ENCODE data around the gene RARRES1.

The RARRES1 gene

GRCh38 chr3:158773845-158774830 is 41.9 kb upstream of the RARRES1 start:
- H3K14ac ChIP-seq (ENCODE audit: low read length) = no peak overlapping the region
- H4K8ac ChIP-seq (ENCODE audit: low read depth, low read length) = no peak overlapping the region
- H2BK12ac ChIP-seq (ENCODE audit: low read length) = no peak overlapping the region
- no peak overlapping the region for H2BK5ac ChIP-seq (ENCODE audit: low read depth, low read length, poor library complexity)
- no peaks in the 10 kb centered on the region for H3K36me3 ChIP-seq (ENCODE audit: control insufficient read depth in 1 of 2, insufficient read depth in 2 of 2, low read length in 2 of 2)
- H3K27ac ChIP-seq (ENCODE audit: low read depth, low read length) = no peak overlapping the region
- no peak overlapping the region for H3K9ac ChIP-seq (ENCODE audit: low read length)
- no peak overlapping the region for H3K18ac ChIP-seq (ENCODE audit: low read length)
- no peak overlapping the region for H4K91ac ChIP-seq (ENCODE audit: low read depth, low read length)
- H3K79me1 ChIP-seq (ENCODE audit: low read length) = peaks cover 3% of the 10 kb centered on the region
- H3K9me3 ChIP-seq (ENCODE audit: insufficient read depth, low read depth, low read length) = no peaks in the 10 kb centered on the region
- no peaks in the 10 kb centered on the region for H3K79me2 ChIP-seq (ENCODE audit: control insufficient read depth, insufficient read depth, low read length, poor library complexity)
- H3K4ac ChIP-seq (ENCODE audit: low read depth, low read length) = no peak overlapping the region
- WGBS (ENCODE audit: extremely low coverage, insufficient coverage, insufficient read length) = no CpG with 5 or more reads among the region's 7 CpGs
- H2AK5ac ChIP-seq (ENCODE audit: low read length) = no peak overlapping the region
- no peak overlapping the region for H2BK120ac ChIP-seq (ENCODE audit: insufficient read depth, low read length, poor library complexity)
- no peak overlapping the region for H3K23ac ChIP-seq (ENCODE audit: low read length)
- no peaks in the 10 kb centered on the region for H3K4me1 ChIP-seq (ENCODE audit: control insufficient read depth in 1 of 2, insufficient read depth in 2 of 2, low read length in 2 of 2)
- no peak overlapping the region for H4K12ac ChIP-seq (ENCODE audit: low read depth, low read length)
- no peak overlapping the region for H3K4me2 ChIP-seq (ENCODE audit: low read length)
- H3K4me3 ChIP-seq (ENCODE audit: low read depth, low read length) = no peak overlapping the region
- H3K27me3 ChIP-seq (ENCODE audit: insufficient read depth, low read length) = no peaks in the 10 kb centered on the region
- DNase-seq = no peak
- no peak overlapping the region for H2AFZ ChIP-seq (ENCODE audit: insufficient read depth, low read length, poor library complexity)

GRCh38 chr3:158773166-158773565 is 40.9 kb upstream of the RARRES1 start:
- no peak overlapping the region for H3K14ac ChIP-seq (ENCODE audit: low read length)
- H3K9me3 ChIP-seq (ENCODE audit: insufficient read depth, low read depth, low read length) = no peaks in the 10 kb centered on the region
- H4K91ac ChIP-seq (ENCODE audit: low read depth, low read length) = no peak overlapping the region
- no peak for DNase-seq
- no peak overlapping the region for H3K18ac ChIP-seq (ENCODE audit: low read length)
- no peak overlapping the region for H2BK12ac ChIP-seq (ENCODE audit: low read length)
- no peaks in the 10 kb centered on the region for H3K36me3 ChIP-seq (ENCODE audit: control insufficient read depth in 1 of 2, insufficient read depth in 2 of 2, low read length in 2 of 2)
- no peaks in the 10 kb centered on the region for H3K27me3 ChIP-seq (ENCODE audit: insufficient read depth, low read length)
- no peak overlapping the region for H2AK5ac ChIP-seq (ENCODE audit: low read length)
- H3K4me3 ChIP-seq (ENCODE audit: low read depth, low read length) = no peak overlapping the region
- no peak overlapping the region for H3K9ac ChIP-seq (ENCODE audit: low read length)
- no peak overlapping the region for H2AFZ ChIP-seq (ENCODE audit: insufficient read depth, low read length, poor library complexity)
- no peak overlapping the region for H2BK5ac ChIP-seq (ENCODE audit: low read depth, low read length, poor library complexity)
- peaks cover 3% of the 10 kb centered on the region for H3K79me1 ChIP-seq (ENCODE audit: low read length)
- H2BK120ac ChIP-seq (ENCODE audit: insufficient read depth, low read length, poor library complexity) = no peak overlapping the region
- no peak overlapping the region for H3K4me2 ChIP-seq (ENCODE audit: low read length)
- no peak overlapping the region for H3K4ac ChIP-seq (ENCODE audit: low read depth, low read length)
- H3K79me2 ChIP-seq (ENCODE audit: control insufficient read depth, insufficient read depth, low read length, poor library complexity) = no peaks in the 10 kb centered on the region
- H3K27ac ChIP-seq (ENCODE audit: low read depth, low read length) = no peak overlapping the region
- no peak overlapping the region for H4K12ac ChIP-seq (ENCODE audit: low read depth, low read length)
- no peak overlapping the region for H3K23ac ChIP-seq (ENCODE audit: low read length)
- H4K8ac ChIP-seq (ENCODE audit: low read depth, low read length) = no peak overlapping the region
- peaks cover 3 to 8% of the 10 kb centered on the region in 2 experiments for H3K4me1 ChIP-seq (ENCODE audit: control insufficient read depth in 1 of 2, insufficient read depth in 2 of 2, low read length in 2 of 2)

- no peak overlapping the region for H3K4ac ChIP-seq (ENCODE audit: low read depth, low read length)
- no peak overlapping the region for H3K14ac ChIP-seq (ENCODE audit: low read length)
- H4K91ac ChIP-seq (ENCODE audit: low read depth, low read length) = peak overlapping the region; percentile 13
- H2AFZ ChIP-seq (ENCODE audit: insufficient read depth, low read length, poor library complexity) = no peak overlapping the region
- H3K79me1 ChIP-seq (ENCODE audit: low read length) = peaks cover 3% of the 10 kb centered on the region
- no peak overlapping the region for H3K23ac ChIP-seq (ENCODE audit: low read length)
- WGBS (ENCODE audit: extremely low coverage, insufficient coverage, insufficient read length) = no CpG with 5 or more reads among the region's 3 CpGs
- H2BK5ac ChIP-seq (ENCODE audit: low read depth, low read length, poor library complexity) = no peak overlapping the region
- no peaks in the 10 kb centered on the region for H3K79me2 ChIP-seq (ENCODE audit: control insufficient read depth, insufficient read depth, low read length, poor library complexity)
- no peaks in the 10 kb centered on the region for H3K9me3 ChIP-seq (ENCODE audit: insufficient read depth, low read depth, low read length)
- H4K12ac ChIP-seq (ENCODE audit: low read depth, low read length) = no peak overlapping the region
- H3K4me2 ChIP-seq (ENCODE audit: low read length) = no peak overlapping the region
- H3K27ac ChIP-seq (ENCODE audit: low read depth, low read length) = no peak overlapping the region
- no peaks in the 10 kb centered on the region for H3K27me3 ChIP-seq (ENCODE audit: insufficient read depth, low read length)
- H3K9ac ChIP-seq (ENCODE audit: low read length) = no peak overlapping the region
- H4K8ac ChIP-seq (ENCODE audit: low read depth, low read length) = peak overlapping the region; percentile 23
- no peak overlapping the region for H2BK12ac ChIP-seq (ENCODE audit: low read length)
- H3K36me3 ChIP-seq (ENCODE audit: control insufficient read depth in 1 of 2, insufficient read depth in 2 of 2, low read length in 2 of 2) = no peaks in the 10 kb centered on the region
- H2AK5ac ChIP-seq (ENCODE audit: low read length) = no peak overlapping the region
- DNase-seq = peak in 1 of 2 donors; percentile 32
- no peak overlapping the region for H3K18ac ChIP-seq (ENCODE audit: low read length)
- H3K4me1 ChIP-seq (ENCODE audit: control insufficient read depth in 1 of 2, insufficient read depth in 2 of 2, low read length in 2 of 2) = peaks cover 3 to 10% of the 10 kb centered on the region in 2 experiments
- H2BK120ac ChIP-seq (ENCODE audit: insufficient read depth, low read length, poor library complexity) = no peak overlapping the region
- no peak overlapping the region for H3K4me3 ChIP-seq (ENCODE audit: low read depth, low read length)
Measured at GRCh38 chr3:158771982-158772381, 39.7 kb upstream of the RARRES1 start.

GRCh38 chr3:158771577-158771976 is 39.3 kb upstream of the RARRES1 start:
- H4K12ac ChIP-seq (ENCODE audit: low read depth, low read length) = no peak overlapping the region
- H3K27ac ChIP-seq (ENCODE audit: low read depth, low read length) = no peak overlapping the region
- no peaks in the 10 kb centered on the region for H3K79me2 ChIP-seq (ENCODE audit: control insufficient read depth, insufficient read depth, low read length, poor library complexity)
- no peaks in the 10 kb centered on the region for H3K36me3 ChIP-seq (ENCODE audit: control insufficient read depth in 1 of 2, insufficient read depth in 2 of 2, low read length in 2 of 2)
- no peak overlapping the region for H2AFZ ChIP-seq (ENCODE audit: insufficient read depth, low read length, poor library complexity)
- H3K9me3 ChIP-seq (ENCODE audit: insufficient read depth, low read depth, low read length) = no peaks in the 10 kb centered on the region
- H2BK12ac ChIP-seq (ENCODE audit: low read length) = no peak overlapping the region
- H3K4me3 ChIP-seq (ENCODE audit: low read depth, low read length) = no peak overlapping the region
- H4K91ac ChIP-seq (ENCODE audit: low read depth, low read length) = peak overlapping the region; percentile 13
- H2BK5ac ChIP-seq (ENCODE audit: low read depth, low read length, poor library complexity) = peak overlapping the region; percentile 32
- no peak overlapping the region for H2BK120ac ChIP-seq (ENCODE audit: insufficient read depth, low read length, poor library complexity)
- no peak overlapping the region for H3K23ac ChIP-seq (ENCODE audit: low read length)
- H3K14ac ChIP-seq (ENCODE audit: low read length) = no peak overlapping the region
- H3K79me1 ChIP-seq (ENCODE audit: low read length) = peaks cover 3% of the 10 kb centered on the region
- no peak overlapping the region for H3K9ac ChIP-seq (ENCODE audit: low read length)
- peak overlapping the region; percentile 23 for H4K8ac ChIP-seq (ENCODE audit: low read depth, low read length)
- no peak for DNase-seq
- H3K4ac ChIP-seq (ENCODE audit: low read depth, low read length) = peak overlapping the region; percentile 22
- H3K27me3 ChIP-seq (ENCODE audit: insufficient read depth, low read length) = no peaks in the 10 kb centered on the region
- H3K18ac ChIP-seq (ENCODE audit: low read length) = no peak overlapping the region
- no peak overlapping the region for H2AK5ac ChIP-seq (ENCODE audit: low read length)
- H3K4me1 ChIP-seq (ENCODE audit: control insufficient read depth in 1 of 2, insufficient read depth in 2 of 2, low read length in 2 of 2) = peaks cover 3 to 10% of the 10 kb centered on the region in 2 experiments
- H3K4me2 ChIP-seq (ENCODE audit: low read length) = no peak overlapping the region
- no CpG with 5 or more reads among the region's 1 CpG for WGBS (ENCODE audit: extremely low coverage, insufficient coverage, insufficient read length)

Measured in trophoblast cell (in vitro differentiated cells and primary cell).